Measurements from ENCODE around the gene RYR2. TPM values are rescaled to one million over a fixed set of nuclear protein-coding genes. Genes with fewer than 3 reads are reported as not detected.

The RYR2 gene
- total RNA-seq, 1 experiment from 2014 or later, result 0.03 TPM

GRCh38 chr1:237792149-237792548 is 750.2 kb downstream of the RYR2 start:
- no peak overlapping the region for H3K4me3 ChIP-seq (ENCODE audit: low read depth in 2 of 2, low read length in 2 of 2)
- H3K9me3 ChIP-seq (ENCODE audit: control insufficient read depth, insufficient read depth, low read depth, low read length), result no peaks in the 10 kb centered on the region
- no peak for ATAC-seq
- in situ Hi-C loops (cut with HindIII; ENCODE audit: low pct_unique_long_range_greater_than_20kb, low sequenced_read_pairs) (no loop called here), intact Hi-C loops (cut with micrococcal nuclease; ENCODE audit: unreplicated experiment) (no loop called here)
- no peak overlapping the region for H3K27ac ChIP-seq (ENCODE audit: low read length)
- ChIA-PET CTCF (no interaction called here), POLR2A (no interaction called here)
- no peaks in the 10 kb centered on the region for H3K36me3 ChIP-seq (ENCODE audit: control insufficient read depth, insufficient read depth, low read length)
- DNase-seq (ENCODE audit: low read depth, low spot score), result no peak
- no peaks in the 10 kb centered on the region for H3K4me1 ChIP-seq (ENCODE audit: control insufficient read depth, insufficient read depth, low read length)
- no TSS peak for BruUV-seq (replicated peaks)
- H3K27me3 ChIP-seq (ENCODE audit: control insufficient read depth, insufficient read depth, low read length), result no peaks in the 10 kb centered on the region
- no peak for TF ChIP-seq POLR2AphosphoS5 (IDR thresholded peaks at IDR 0.05; ENCODE audit: low read depth, low read length)
- no peak for TF ChIP-seq TCF7L2 (IDR thresholded peaks at IDR 0.05; ENCODE audit: low read depth, low read length)
- no peak for TF ChIP-seq SIN3A (IDR thresholded peaks at IDR 0.05; ENCODE audit: borderline replicate concordance, insufficient read depth, low read depth, low read length)
- no peak for TF ChIP-seq REST (IDR thresholded peaks at IDR 0.05; ENCODE audit: insufficient read depth in 1 of 2, low read depth in 2 of 2, low read length in 1 of 2)
- TF ChIP-seq CTCF (IDR thresholded peaks at IDR 0.05), result no peak

GRCh38 chr1:237792726-237793125 is 750.7 kb downstream of the RYR2 start:
- ChIA-PET CTCF (no interaction called here), POLR2A (no interaction called here)
- H3K27ac ChIP-seq (ENCODE audit: low read length), result no peak overlapping the region
- H3K9me3 ChIP-seq (ENCODE audit: control insufficient read depth, insufficient read depth, low read depth, low read length), result no peaks in the 10 kb centered on the region
- intact Hi-C loops (cut with micrococcal nuclease; ENCODE audit: unreplicated experiment) (no loop called here), in situ Hi-C loops (cut with HindIII; ENCODE audit: low pct_unique_long_range_greater_than_20kb, low sequenced_read_pairs) (no loop called here)
- TF ChIP-seq CTCF (IDR thresholded peaks at IDR 0.05) (no peak), TCF7L2 (IDR thresholded peaks at IDR 0.05; ENCODE audit: low read depth, low read length) (no peak), REST (IDR thresholded peaks at IDR 0.05; ENCODE audit: insufficient read depth in 1 of 2, low read depth in 2 of 2, low read length in 1 of 2) (no peak), POLR2AphosphoS5 (IDR thresholded peaks at IDR 0.05; ENCODE audit: low read depth, low read length) (no peak), SIN3A (IDR thresholded peaks at IDR 0.05; ENCODE audit: borderline replicate concordance, insufficient read depth, low read depth, low read length) (no peak)
- H3K36me3 ChIP-seq (ENCODE audit: control insufficient read depth, insufficient read depth, low read length), result no peaks in the 10 kb centered on the region
- BruUV-seq (replicated peaks), result no TSS peak
- H3K4me3 ChIP-seq (ENCODE audit: low read depth in 2 of 2, low read length in 2 of 2), result no peak overlapping the region
- no peaks in the 10 kb centered on the region for H3K27me3 ChIP-seq (ENCODE audit: control insufficient read depth, insufficient read depth, low read length)
- H3K4me1 ChIP-seq (ENCODE audit: control insufficient read depth, insufficient read depth, low read length), result no peaks in the 10 kb centered on the region
- no peak for DNase-seq (ENCODE audit: low read depth, low spot score)
- ATAC-seq, result no peak

Measured in Panc1 (cell line).